ENCODE measurements around the gene S100A4.

The S100A4 gene

DNA sequence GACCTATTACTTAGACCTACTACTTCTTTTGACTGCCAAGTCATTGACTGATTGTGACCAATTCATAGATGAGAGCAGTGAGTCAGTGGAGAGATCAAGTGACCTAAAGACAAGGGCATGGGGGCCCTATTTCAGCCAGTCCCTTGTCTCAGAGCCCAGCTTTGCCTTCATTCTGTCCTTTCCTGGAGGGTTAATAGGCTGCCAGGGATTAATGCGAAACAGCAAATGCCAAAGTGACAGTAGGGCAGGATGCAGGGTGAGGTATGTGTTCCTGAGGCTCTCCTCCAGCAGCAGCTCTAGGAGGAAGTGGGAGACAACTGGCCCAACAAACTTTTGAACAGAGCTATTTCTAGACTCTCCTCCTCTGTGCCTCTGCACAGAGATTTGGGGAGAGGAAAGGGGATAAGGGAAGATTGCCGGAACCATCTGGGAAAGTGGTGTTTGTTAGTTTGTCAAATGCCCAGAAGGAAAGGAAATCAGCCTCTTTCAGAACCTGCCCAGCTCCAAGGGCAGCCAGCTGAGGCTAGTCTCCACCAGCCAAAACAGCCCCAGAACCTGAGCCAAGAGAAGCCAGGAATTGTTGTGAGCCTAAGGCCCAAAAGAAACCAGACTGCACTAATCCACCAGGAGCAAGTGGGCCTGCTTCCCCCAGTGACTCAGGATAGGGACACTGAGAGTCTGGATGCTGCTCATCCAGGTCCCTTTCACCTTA is 8.4 kb upstream of the S100A4 start:
- Histone ChIP-seq H3K4me2 (no peak overlapping the region), H3K9ac (no peak overlapping the region)

DNA sequence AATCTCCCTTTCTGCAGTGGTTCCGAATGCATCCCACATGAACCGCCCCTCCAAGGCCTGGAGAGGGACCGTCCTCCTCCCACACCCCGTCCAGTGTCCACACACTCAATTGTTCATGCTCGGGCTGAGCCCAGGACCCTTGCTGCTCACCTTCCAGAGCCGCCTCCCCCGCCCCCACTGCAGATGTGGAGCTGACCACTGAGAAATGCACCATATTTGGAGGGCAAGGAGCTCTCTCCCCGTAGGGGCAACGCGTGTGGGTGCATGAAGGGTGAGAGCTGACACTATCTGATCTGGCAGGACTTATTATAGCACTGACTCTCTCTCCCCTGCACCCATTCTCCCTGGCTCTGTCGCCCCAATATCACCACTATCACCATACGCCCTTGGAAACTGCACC is 7.5 kb upstream of the S100A4 start:
- Histone ChIP-seq H4K20me1 (ENCODE audit: insufficient read depth) (no peaks in the 10 kb centered on the region), H3K36me3 (ENCODE audit: insufficient read depth) (no peaks in the 10 kb centered on the region), H3K79me2 (ENCODE audit: insufficient read depth, low read depth) (no peaks in the 10 kb centered on the region), H3K4me3 (IDR thresholded peaks at IDR 0.05; ENCODE audit: insufficient read depth, low read depth, low read length) (no peak overlapping the region), H3K4me2 (no peak overlapping the region), H3K9ac (no peak overlapping the region), H3K27ac (no peak overlapping the region), H3K27me3 (ENCODE audit: insufficient read depth, low read depth) (no peaks in the 10 kb centered on the region), H2AFZ (ENCODE audit: low read depth) (no peak overlapping the region), H3K4me1 (ENCODE audit: low read depth, poor library complexity, severe bottlenecking) (no peaks in the 10 kb centered on the region)
- TF ChIP-seq, protein P1, sequence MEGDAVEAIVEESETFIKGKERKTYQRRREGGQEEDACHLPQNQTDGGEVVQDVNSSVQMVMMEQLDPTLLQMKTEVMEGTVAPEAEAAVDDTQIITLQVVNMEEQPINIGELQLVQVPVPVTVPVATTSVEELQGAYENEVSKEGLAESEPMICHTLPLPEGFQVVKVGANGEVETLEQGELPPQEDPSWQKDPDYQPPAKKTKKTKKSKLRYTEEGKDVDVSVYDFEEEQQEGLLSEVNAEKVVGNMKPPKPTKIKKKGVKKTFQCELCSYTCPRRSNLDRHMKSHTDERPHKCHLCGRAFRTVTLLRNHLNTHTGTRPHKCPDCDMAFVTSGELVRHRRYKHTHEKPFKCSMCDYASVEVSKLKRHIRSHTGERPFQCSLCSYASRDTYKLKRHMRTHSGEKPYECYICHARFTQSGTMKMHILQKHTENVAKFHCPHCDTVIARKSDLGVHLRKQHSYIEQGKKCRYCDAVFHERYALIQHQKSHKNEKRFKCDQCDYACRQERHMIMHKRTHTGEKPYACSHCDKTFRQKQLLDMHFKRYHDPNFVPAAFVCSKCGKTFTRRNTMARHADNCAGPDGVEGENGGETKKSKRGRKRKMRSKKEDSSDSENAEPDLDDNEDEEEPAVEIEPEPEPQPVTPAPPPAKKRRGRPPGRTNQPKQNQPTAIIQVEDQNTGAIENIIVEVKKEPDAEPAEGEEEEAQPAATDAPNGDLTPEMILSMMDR (conservative IDR thresholded peaks at IDR 0.05; ENCODE audit: low read depth, low read length): no peak

More for the DNA sequence above, 8.4 kb upstream of the S100A4 start:
- no peak overlapping the region for H2AFZ ChIP-seq (ENCODE audit: low read depth)
- H3K27ac ChIP-seq: no peak overlapping the region
- H3K36me3 ChIP-seq (ENCODE audit: insufficient read depth): no peaks in the 10 kb centered on the region
- no peaks in the 10 kb centered on the region for H3K27me3 ChIP-seq (ENCODE audit: insufficient read depth, low read depth)
- TF ChIP-seq, protein P1 (conservative IDR thresholded peaks at IDR 0.05; ENCODE audit: low read depth, low read length): no peak
- no peaks in the 10 kb centered on the region for H3K79me2 ChIP-seq (ENCODE audit: insufficient read depth, low read depth)
- no peak overlapping the region for H3K4me3 ChIP-seq (IDR thresholded peaks at IDR 0.05; ENCODE audit: insufficient read depth, low read depth, low read length)
- no peaks in the 10 kb centered on the region for H3K4me1 ChIP-seq (ENCODE audit: low read depth, poor library complexity, severe bottlenecking)
- H4K20me1 ChIP-seq (ENCODE audit: insufficient read depth): no peaks in the 10 kb centered on the region

GRCh38 chr1:153552335-153552734 is 6.7 kb upstream of the S100A4 start:
- Histone ChIP-seq H3K9ac (no peak overlapping the region), H3K27me3 (ENCODE audit: insufficient read depth, low read depth) (no peaks in the 10 kb centered on the region), H2AFZ (ENCODE audit: low read depth) (no peak overlapping the region), H3K4me1 (ENCODE audit: low read depth, poor library complexity, severe bottlenecking) (no peaks in the 10 kb centered on the region), H3K4me3 (IDR thresholded peaks at IDR 0.05; ENCODE audit: insufficient read depth, low read depth, low read length) (no peak overlapping the region), H3K27ac (no peak overlapping the region), H3K36me3 (ENCODE audit: insufficient read depth) (no peaks in the 10 kb centered on the region), H4K20me1 (ENCODE audit: insufficient read depth) (no peaks in the 10 kb centered on the region), H3K4me2 (no peak overlapping the region), H3K79me2 (ENCODE audit: insufficient read depth, low read depth) (no peaks in the 10 kb centered on the region)
- TF ChIP-seq, protein P1 (conservative IDR thresholded peaks at IDR 0.05; ENCODE audit: low read depth, low read length): no peak

DNA sequence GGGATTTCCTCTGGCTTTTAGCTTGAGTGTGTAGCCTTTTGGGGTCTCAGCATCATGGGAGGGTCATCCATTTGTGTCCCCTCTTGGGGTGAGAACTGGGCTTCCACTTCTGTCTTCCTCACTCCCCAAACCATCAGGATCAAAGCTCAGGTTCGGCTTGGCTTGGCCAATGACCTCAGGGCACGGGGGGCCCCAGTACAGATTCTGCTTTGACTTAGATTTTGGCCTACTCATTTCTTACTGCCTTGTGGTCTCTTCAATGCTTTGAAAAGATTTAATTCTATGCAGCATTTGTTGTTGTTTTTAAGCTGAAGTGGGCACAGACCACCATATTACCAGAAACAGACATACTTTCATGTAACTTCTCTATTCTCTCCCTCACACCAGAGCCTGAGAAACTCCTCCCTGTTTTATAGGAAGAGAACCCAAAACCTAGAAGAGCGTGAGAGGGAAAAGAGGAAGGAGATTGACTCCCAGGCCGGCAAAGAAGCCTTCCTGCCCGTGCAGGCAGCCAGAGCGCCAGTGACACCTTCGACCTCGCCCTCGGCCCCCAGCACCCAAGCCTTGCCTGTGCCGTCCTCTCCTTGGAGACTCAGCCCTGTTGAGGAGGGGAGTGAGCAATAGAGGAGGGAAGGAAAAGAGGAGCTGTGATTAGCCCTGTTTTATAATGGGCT is 5.4 kb upstream of the S100A4 start:
- Histone ChIP-seq H3K9ac (no peak overlapping the region), H3K4me3 (IDR thresholded peaks at IDR 0.05; ENCODE audit: insufficient read depth, low read depth, low read length) (no peak overlapping the region), H3K79me2 (ENCODE audit: insufficient read depth, low read depth) (no peaks in the 10 kb centered on the region), H3K27me3 (ENCODE audit: insufficient read depth, low read depth) (no peaks in the 10 kb centered on the region), H4K20me1 (ENCODE audit: insufficient read depth) (no peaks in the 10 kb centered on the region), H3K36me3 (ENCODE audit: insufficient read depth) (no peaks in the 10 kb centered on the region), H3K4me1 (ENCODE audit: low read depth, poor library complexity, severe bottlenecking) (peaks cover 6% of the 10 kb centered on the region), H3K27ac (no peak overlapping the region), H3K4me2 (no peak overlapping the region), H2AFZ (ENCODE audit: low read depth) (no peak overlapping the region)
- TF ChIP-seq, protein P1 (conservative IDR thresholded peaks at IDR 0.05; ENCODE audit: low read depth, low read length): no peak

Measured in KMS-11 (cell line).